Suprapubic skin (tissue), 4 donors: ENCODE data around the gene RIOX2.

ENCODE experiments used
- EP300 ChIP-seq: sonication (generic); formaldehyde crosslinking; IDR thresholded peaks from one replicate; pipeline ENCODE4 v1.6.1; 2017; ENCODE audit warnings: antibody characterized with exemption
- POLR2A ChIP-seq, 2 donors: fragments of 450-650 bp; IDR thresholded peaks; one replicate each; pipeline ENCODE4 v1.6.1; 2017; ENCODE audit warnings: antibody characterized with exemption in 2 of 2, mild to moderate bottlenecking in 2 of 2, moderate library complexity in 2 of 2
- POLR2AphosphoS5 ChIP-seq, 3 donors: sonication (generic); formaldehyde crosslinking; IDR thresholded peaks; one replicate each; pipeline ENCODE4 v1.6.1; 2017; ENCODE audit warnings: antibody characterized with exemption in 3 of 3
- TF ChIP-seq, protein P1 (sequence below), 2 donors: fragments of 200-600 bp in 1 of 2; fragments of 450-650 bp in 1 of 2; sonication (generic) in 1 of 2; IDR thresholded peaks; one replicate each; pipeline ENCODE4 v1.5.1; 2016 to 2019; ENCODE audit warnings: antibody characterized with exemption in 2 of 2, mild to moderate bottlenecking in 1 of 2, moderate library complexity in 1 of 2

DNA sequence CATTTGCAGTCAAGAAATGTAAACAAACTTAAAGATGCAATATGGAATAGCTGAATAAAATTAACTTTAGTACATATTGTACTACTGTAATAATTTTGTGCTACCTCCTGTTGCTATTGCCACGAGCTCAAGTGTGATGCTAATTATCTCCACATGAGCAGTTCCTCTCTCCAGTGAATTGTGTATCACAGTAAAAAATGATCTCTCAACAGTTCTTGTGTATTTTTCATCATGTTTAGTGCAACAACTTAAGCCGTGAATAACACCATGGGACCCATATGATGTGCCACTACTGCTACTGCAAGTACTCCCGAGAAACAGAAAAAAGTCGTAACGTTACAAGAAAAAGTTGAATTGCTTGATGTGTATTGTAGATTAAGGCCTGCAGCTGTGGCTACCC is 12.4 kb downstream of the RIOX2 start:
- TF ChIP-seq EP300 (no peak), POLR2AphosphoS5 (IDR thresholded peaks at IDR 0.05) (no peak), POLR2A (IDR thresholded peaks at IDR 0.05) (no peak)
- TF ChIP-seq, protein P1, sequence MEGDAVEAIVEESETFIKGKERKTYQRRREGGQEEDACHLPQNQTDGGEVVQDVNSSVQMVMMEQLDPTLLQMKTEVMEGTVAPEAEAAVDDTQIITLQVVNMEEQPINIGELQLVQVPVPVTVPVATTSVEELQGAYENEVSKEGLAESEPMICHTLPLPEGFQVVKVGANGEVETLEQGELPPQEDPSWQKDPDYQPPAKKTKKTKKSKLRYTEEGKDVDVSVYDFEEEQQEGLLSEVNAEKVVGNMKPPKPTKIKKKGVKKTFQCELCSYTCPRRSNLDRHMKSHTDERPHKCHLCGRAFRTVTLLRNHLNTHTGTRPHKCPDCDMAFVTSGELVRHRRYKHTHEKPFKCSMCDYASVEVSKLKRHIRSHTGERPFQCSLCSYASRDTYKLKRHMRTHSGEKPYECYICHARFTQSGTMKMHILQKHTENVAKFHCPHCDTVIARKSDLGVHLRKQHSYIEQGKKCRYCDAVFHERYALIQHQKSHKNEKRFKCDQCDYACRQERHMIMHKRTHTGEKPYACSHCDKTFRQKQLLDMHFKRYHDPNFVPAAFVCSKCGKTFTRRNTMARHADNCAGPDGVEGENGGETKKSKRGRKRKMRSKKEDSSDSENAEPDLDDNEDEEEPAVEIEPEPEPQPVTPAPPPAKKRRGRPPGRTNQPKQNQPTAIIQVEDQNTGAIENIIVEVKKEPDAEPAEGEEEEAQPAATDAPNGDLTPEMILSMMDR (IDR thresholded peaks at IDR 0.05): no peak
